Smooth muscle cell (in vitro differentiated cells): ENCODE data around the gene ZNF892. TPM values are rescaled to one million over a fixed set of nuclear protein-coding genes. Genes with fewer than 3 reads are reported as not detected.
A peak's percentile ranks its signal among the peaks of the same experiment; 100 is the strongest.

Experiments
- DNase-seq: peaks from one replicate; lab custom pipeline; 2025; ENCODE audit not compliant: unreplicated experiment; lab: John Stamatoyannopoulos, UW
- H2AFZ ChIP-seq: fragments of 200-600 bp; sonication (generic); 2 replicates; pipeline ENCODE4 v1.6.0; 2016; ENCODE audit warnings: antibody characterized with exemption, low read depth, mild to moderate bottlenecking
- H3F3A ChIP-seq: fragments of 200-600 bp; sonication (generic); 2 replicates; pipeline ENCODE4 v1.6.0; 2017; ENCODE audit warnings: antibody characterized with exemption, low read depth
- H3K27ac ChIP-seq: fragments of 200-600 bp; sonication (generic); 2 replicates; pipeline ENCODE4 v1.5.1; 2016; ENCODE audit warnings: low read depth, mild to moderate bottlenecking
- H3K27me3 ChIP-seq: fragments of 200-600 bp; sonication (generic); 2 replicates; pipeline ENCODE4 v1.6.1; 2016; ENCODE audit warnings: low read depth, mild to moderate bottlenecking
- H3K36me3 ChIP-seq: fragments of 200-600 bp; sonication (generic); 2 replicates; pipeline ENCODE4 v1.5.1; 2016; ENCODE audit warnings: low read depth
- H3K4me1 ChIP-seq: fragments of 200-600 bp; sonication (generic); 2 replicates; pipeline ENCODE4 v1.5.1; 2016; ENCODE audit warnings: low read depth
- H3K4me2 ChIP-seq: fragments of 200-600 bp; sonication (generic); 2 replicates; pipeline ENCODE4 v1.6.0; 2016; ENCODE audit warnings: mild to moderate bottlenecking
- H3K4me3 ChIP-seq: fragments of 200-600 bp; sonication (generic); 2 replicates; pipeline ENCODE4 v1.5.1; 2016; ENCODE audit warnings: mild to moderate bottlenecking
- H3K79me2 ChIP-seq: fragments of 200-600 bp; sonication (generic); 2 replicates; pipeline ENCODE4 v1.6.0; 2016; ENCODE audit warnings: low read depth, mild to moderate bottlenecking
- H3K9ac ChIP-seq: fragments of 200-600 bp; sonication (generic); 2 replicates; pipeline ENCODE4 v1.6.0; 2016; ENCODE audit warnings: low read depth
- H3K9me3 ChIP-seq: fragments of 200-600 bp; sonication (generic); replicated peaks from 2 replicates; pipeline ENCODE4 v1.5.1; 2016; ENCODE audit warnings: low read depth
- H4K20me1 ChIP-seq: fragments of 200-600 bp; sonication (generic); 2 replicates; pipeline ENCODE4 v1.6.0; 2016; ENCODE audit warnings: low read depth
- WGBS: methylation state at CpG from one replicate; pipeline ENCODE4 v1.1.7; 2016; ENCODE audit warnings: low lambda C conversion rate; 5-methylcytosine and 5-hydroxymethylcytosine counted together
- polyA plus RNA-seq: library from polyadenylated mRNA; unstranded; fragments of >200 nt; fragmentation: Nextera tagmentation; extraction: Ambion mirVana; gene quantifications from 2 replicates; pipeline ENCODE4 v1.2.1, GENCODE V29; 2016
- total RNA-seq: library from RNA; depleted of rRNA; stranded (reverse); fragments of >200 nt; gene quantifications from 2 replicates; pipeline ENCODE4 v1.2.3, GENCODE V29; 2014
- TF ChIP-seq, protein P1 (sequence below): fragments of 200-600 bp; sonication (generic); IDR thresholded peaks from 2 replicates; pipeline ENCODE4 v1.5.1; 2017; ENCODE audit warnings: borderline replicate concordance, mild to moderate bottlenecking, antibody characterized with exemption; ENCODE audit not compliant: insufficient read depth, poor library complexity, severe bottlenecking

Gene ZNF892
- total and polyA plus RNA-seq, 2 experiments from 2014 or later: 0.63 to 5.3 TPM

DNA sequence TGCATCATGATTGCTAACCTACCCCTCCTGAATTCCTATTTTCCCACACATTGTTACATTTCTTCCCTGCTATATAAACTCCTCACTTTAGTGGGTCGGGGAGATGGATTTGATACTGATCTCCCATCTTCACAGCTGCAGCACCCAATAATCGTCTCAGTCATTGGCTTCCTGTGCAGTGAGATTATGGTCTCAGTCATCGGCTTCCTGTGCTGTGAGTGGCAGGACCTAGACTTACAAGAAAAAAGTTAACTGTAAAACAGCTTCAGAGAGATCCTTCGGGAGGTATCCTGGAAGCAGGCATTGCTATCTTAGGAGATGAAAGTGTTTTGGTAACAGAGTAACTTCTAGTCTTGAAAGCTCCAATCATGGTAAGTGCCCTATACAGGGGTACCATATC is 3.4 kb upstream of the ZNF892 start:
- no peaks in the 10 kb centered on the region for H3F3A ChIP-seq
- no peaks in the 10 kb centered on the region for H3K79me2 ChIP-seq
- no peak overlapping the region for H3K4me2 ChIP-seq
- H3K27me3 ChIP-seq: no peaks in the 10 kb centered on the region
- no peak overlapping the region for H3K9ac ChIP-seq
- H3K4me3 ChIP-seq: no peak overlapping the region
- no peaks in the 10 kb centered on the region for H3K36me3 ChIP-seq
- H3K27ac ChIP-seq: no peak overlapping the region
- peaks cover 10% of the 10 kb centered on the region for H3K4me1 ChIP-seq
- no peak for DNase-seq
- no peaks in the 10 kb centered on the region for H3K9me3 ChIP-seq
- 92% methylated on average over 4 of the region's 4 CpGs for WGBS
- H4K20me1 ChIP-seq: no peaks in the 10 kb centered on the region
- TF ChIP-seq, protein P1, sequence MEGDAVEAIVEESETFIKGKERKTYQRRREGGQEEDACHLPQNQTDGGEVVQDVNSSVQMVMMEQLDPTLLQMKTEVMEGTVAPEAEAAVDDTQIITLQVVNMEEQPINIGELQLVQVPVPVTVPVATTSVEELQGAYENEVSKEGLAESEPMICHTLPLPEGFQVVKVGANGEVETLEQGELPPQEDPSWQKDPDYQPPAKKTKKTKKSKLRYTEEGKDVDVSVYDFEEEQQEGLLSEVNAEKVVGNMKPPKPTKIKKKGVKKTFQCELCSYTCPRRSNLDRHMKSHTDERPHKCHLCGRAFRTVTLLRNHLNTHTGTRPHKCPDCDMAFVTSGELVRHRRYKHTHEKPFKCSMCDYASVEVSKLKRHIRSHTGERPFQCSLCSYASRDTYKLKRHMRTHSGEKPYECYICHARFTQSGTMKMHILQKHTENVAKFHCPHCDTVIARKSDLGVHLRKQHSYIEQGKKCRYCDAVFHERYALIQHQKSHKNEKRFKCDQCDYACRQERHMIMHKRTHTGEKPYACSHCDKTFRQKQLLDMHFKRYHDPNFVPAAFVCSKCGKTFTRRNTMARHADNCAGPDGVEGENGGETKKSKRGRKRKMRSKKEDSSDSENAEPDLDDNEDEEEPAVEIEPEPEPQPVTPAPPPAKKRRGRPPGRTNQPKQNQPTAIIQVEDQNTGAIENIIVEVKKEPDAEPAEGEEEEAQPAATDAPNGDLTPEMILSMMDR: no peak
- H2AFZ ChIP-seq: no peak overlapping the region

DNA sequence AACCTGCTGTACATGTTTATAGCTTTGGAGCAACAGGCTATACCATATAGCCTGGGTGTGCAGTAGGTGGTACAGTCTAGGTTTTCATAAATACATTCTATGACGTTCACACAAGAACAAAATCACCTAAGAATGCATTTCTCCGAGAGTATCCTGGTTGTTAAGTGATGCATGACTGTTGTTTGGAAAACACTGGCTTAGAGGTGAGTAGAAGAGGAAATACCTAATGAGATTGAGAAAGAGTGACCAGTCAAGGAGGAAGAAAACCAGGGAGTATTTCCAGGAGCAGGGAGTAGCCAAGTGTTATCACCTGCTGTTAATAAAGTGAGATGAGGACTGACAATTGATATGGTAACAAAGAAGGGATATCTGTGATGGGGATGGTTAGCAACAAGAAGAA is 2.9 kb upstream of the ZNF892 start:
- WGBS: 78% methylated on average over 2 of the region's 2 CpGs
- TF ChIP-seq, protein P1: no peak

DNA sequence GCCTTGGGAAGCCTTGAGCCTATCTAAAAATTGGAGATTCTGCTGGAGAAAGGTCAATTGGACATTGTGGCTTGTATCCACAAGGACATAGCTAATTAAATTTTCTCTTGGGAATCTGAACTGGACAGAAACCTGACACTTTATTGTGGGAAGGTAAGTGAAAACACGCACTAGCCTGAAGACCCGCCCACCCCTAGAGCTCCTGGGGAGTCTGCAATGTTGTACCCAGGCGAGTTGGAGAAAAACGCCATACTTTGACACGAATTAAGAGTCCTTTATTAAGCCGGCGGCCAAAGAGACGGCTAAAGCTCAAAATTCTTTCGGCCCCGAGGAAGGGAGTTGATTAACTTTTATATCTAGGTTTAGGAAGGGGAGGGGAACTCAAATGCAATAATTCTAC is 1.2 kb upstream of the ZNF892 start:
- H3K36me3 ChIP-seq: peaks cover 9% of the 10 kb centered on the region
- no peaks in the 10 kb centered on the region for H4K20me1 ChIP-seq
- TF ChIP-seq, protein P1: no peak
- no peak for DNase-seq
- peaks cover 10% of the 10 kb centered on the region for H3K4me1 ChIP-seq
- peak overlapping the region; percentile 89 for H3K4me3 ChIP-seq
- no peak overlapping the region for H3K27ac ChIP-seq
- H3F3A ChIP-seq: no peaks in the 10 kb centered on the region
- peak overlapping the region; percentile 96 for H3K4me2 ChIP-seq
- H3K9me3 ChIP-seq: peaks cover 8% of the 10 kb centered on the region
- WGBS: 34% methylated on average over 10 of the region's 10 CpGs
- no peak overlapping the region for H3K9ac ChIP-seq
- H3K79me2 ChIP-seq: no peaks in the 10 kb centered on the region
- H3K27me3 ChIP-seq: no peaks in the 10 kb centered on the region
- H2AFZ ChIP-seq: peak overlapping the region; percentile 100

More for the DNA sequence above, 2.9 kb upstream of the ZNF892 start:
- no peak overlapping the region for H3K4me2 ChIP-seq
- no peak for DNase-seq
- no peaks in the 10 kb centered on the region for H3F3A ChIP-seq
- no peak overlapping the region for H3K4me3 ChIP-seq
- no peaks in the 10 kb centered on the region for H3K36me3 ChIP-seq
- no peaks in the 10 kb centered on the region for H3K27me3 ChIP-seq
- no peak overlapping the region for H2AFZ ChIP-seq
- H3K9me3 ChIP-seq: no peaks in the 10 kb centered on the region
- H3K79me2 ChIP-seq: no peaks in the 10 kb centered on the region
- H3K27ac ChIP-seq: no peak overlapping the region
- H3K9ac ChIP-seq: no peak overlapping the region
- no peaks in the 10 kb centered on the region for H4K20me1 ChIP-seq
- peaks cover 10% of the 10 kb centered on the region for H3K4me1 ChIP-seq

DNA sequence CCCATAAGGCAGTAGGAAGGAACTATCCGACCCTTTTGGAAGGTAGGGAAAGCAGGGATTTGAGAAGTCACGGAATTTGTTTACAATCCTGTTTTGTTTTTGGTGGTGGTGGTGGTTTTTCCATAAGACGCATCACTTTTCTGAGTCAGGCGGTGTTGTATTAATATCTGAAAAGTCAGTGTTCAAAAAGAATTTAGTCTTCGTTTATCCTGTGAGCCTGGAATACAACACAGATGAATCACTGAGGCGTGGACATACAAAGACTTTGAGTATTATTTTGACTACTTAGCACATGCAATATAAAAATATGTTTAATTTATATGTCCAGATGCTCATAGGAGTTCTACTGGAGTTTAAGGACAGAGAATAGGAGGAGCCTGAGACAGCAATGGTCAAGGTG is 785 bp downstream of the ZNF892 start:
- Histone ChIP-seq H2AFZ (peak overlapping the region; percentile 100), H3K27ac (no peak overlapping the region), H3K4me2 (peak overlapping the region; percentile 96), H3K4me3 (peak overlapping the region; percentile 89), H3K4me1 (peaks cover 10% of the 10 kb centered on the region), H3K79me2 (no peaks in the 10 kb centered on the region), H3K27me3 (no peaks in the 10 kb centered on the region), H3F3A (no peaks in the 10 kb centered on the region), H3K9ac (peak overlapping the region; percentile 25), H3K36me3 (peaks cover 29% of the 10 kb centered on the region), H3K9me3 (peaks cover 28% of the 10 kb centered on the region), H4K20me1 (no peaks in the 10 kb centered on the region)
- 65% methylated on average over 6 of the region's 6 CpGs for WGBS
- no peak for DNase-seq
- TF ChIP-seq, protein P1: no peak
